GM19023 (cell line): ENCODE results near the gene FARP1.

Source experiments
- ATAC-seq: cut with Tn5 transposase; IDR thresholded peaks from one replicate; pipeline ENCODE4 v1.9.1; 2021; ENCODE audit warnings: mild to moderate bottlenecking, moderate library complexity; ENCODE audit not compliant: unreplicated experiment

FARP1 gene

GRCh38 chr13:98301721-98302120, 158.8 kb downstream of the FARP1 start:
- no peak for ATAC-seq

DNA sequence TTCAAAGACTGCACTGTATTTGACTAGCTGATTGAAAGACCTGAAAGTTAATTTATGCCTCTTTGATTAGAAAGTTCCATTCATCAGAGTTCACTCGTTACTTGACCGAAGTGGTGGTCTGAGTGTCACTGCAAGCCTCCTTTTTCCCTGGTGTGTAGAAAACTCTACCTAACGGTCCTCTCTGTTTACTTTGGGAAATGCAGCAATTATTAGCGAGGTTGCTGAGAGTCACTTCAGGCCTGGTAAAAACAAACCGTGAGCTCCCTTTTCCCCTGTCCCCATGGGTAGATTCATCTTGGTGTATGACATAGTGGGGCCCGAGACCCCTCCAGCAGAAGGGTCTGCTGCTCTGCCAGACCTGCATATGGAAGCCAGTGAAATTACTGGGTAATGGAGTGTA, 161.0 kb downstream of the FARP1 start:
- no peak for ATAC-seq

DNA sequence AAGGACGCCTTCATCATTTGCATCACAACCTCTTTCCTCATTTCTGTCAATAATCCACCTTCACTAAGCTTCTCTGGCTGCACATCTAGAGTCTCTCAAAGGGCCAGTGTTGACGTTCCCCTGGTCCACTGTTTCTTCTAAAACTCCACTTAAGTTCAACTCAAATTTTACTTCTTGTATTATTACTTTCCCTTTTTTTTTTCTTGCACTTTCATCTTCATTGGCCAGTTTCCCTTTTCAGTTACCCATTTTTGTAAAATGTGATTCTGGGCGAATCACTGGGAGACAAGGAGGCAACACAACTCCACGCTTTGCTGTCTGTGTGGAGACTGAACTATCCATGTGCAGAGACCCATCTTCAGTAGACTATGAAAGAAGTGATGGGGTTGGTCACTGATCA, 162.8 kb downstream of the FARP1 start:
- no peak for ATAC-seq

DNA sequence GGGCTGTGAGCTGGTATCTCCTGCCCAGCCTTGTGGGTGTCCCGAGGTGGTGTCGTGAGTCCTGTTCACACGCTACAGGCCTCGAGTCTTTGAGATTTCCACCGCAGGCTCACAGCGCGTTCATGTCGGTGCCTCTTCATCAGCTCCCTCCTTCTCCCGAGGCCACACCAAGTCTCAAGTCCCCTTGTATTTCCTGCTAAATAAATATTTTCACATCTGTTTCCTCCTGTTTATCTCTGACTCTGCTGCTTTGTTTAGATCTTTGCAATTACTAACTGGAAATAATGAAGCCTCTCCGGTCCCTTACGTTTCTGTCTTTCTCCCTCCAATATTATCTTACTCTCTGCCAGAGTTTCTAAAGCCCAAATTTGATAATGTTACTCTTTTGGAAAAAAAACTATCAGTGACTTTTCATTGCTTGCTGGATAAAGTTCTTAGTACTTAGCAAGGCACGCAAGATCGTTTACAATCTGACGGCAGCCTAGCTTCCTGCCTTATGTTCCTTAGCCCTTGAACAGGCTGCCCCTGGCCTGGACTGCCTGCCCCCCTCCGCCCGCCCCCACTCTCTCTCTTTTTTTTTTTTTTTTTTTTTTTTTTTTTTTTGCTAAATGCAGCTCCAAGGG, 164.7 kb downstream of the FARP1 start:
- ATAC-seq = no peak

- no peak for ATAC-seq
Measured at GRCh38 chr13:98308086-98308911, 165.4 kb downstream of the FARP1 start.

GRCh38 chr13:98309569-98310335, 166.9 kb downstream of the FARP1 start:
- no peak for ATAC-seq

GRCh38 chr13:98310485-98311199, 167.7 kb downstream of the FARP1 start:
- ATAC-seq = no peak

- no peak for ATAC-seq
Measured at GRCh38 chr13:98311200-98311548, 168.3 kb downstream of the FARP1 start.

DNA sequence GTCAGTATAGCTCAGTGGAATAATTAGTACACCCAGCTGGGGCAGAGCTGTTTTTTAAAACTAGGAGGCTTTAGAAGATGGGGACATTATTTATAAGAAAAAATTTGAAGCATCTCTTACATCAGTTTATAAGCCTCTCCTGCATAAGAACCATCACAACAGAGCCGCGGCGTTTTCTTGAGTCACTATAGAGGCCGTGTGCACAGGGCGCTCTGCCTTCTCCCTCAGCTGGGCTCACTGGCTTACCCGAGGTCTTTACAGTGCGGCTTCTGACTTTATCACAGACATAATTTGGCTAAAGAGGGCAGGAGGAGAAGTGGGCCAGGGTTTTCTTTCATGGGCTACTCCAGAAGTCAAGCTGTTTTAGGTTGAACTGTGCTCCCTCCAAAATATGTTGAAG, 169.7 kb downstream of the FARP1 start:
- no peak for ATAC-seq

DNA sequence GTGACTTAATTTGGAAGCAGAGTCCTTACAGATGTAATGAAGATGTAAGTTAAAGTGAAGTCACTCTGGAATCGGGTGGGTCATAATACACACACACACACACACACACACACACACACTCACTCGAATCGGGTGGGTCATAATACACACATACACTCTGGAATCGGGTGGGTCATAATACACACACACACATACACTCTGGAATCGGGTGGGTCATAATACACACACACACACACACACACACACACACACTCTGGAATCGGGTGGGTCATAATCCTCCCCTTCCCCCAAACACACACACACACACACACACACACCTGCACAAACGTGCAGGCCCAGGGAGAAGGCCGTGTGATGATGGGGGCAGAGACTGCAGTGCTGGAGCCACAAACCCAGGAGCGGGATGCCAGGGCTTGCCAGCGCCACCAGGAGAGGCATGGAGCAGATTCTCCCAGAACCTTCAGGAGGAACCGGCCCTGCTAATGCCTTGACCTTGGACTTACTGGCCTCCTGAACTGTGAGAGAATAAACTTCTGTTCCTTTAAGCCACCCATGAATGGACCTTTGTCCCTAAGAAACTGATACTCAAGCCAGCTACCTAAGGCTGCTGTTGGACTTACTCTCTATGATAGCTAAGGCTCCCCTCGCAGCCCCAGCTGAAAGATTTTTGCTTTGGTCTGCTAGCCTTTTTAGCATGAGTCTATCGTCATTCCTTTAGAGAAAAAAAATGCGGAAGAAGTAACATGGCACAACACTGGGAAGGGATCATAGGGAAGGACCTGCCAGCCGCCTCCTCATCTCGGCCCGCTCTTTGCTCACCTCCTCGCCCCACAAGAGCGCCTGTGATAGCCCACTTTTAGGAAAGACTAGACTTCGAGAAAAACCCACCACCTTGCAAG, 170.4 kb downstream of the FARP1 start:
- ATAC-seq = no peak

- ATAC-seq = no peak
Measured at GRCh38 chr13:98313922-98314292, 171.0 kb downstream of the FARP1 start.

DNA sequence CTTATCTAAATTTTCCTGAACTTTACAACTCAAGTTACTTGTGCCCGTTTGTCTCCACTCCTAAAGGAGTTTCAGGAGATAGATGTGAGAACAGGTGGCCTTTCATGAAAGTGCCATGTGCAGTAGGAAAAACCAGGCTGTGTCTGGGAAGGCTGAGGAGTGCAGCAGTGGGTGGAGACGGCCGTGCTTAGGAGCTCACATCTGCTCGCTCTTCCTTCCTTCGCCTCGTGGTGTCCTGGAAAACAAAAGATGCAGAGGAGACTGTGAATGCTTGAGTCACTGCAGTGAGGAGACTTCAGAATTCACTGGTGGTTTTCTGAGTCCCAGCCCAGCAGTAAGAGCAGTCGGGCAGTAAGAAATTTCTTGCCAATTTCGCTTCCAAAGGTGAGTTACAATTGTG, 172.6 kb downstream of the FARP1 start:
- no peak for ATAC-seq

DNA sequence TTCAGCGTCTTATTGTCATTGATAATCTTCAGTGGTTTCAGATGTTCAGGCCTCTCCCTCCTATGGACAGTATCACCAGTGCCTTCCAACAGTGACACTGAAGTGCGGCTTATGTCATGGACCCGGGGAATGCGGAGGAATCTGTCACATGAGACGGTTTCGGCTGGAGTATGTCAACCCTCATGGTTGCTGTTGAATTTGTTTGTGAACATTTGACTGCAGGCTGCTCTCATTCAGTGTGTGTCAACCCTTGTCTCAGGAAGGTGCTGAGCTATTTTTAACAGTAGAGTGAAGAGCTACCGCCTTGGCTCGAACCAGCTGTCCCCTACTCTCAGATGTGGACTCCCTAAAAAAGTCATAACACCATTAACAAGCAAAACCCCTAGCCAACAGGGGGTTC, 173.0 kb downstream of the FARP1 start:
- no peak for ATAC-seq

DNA sequence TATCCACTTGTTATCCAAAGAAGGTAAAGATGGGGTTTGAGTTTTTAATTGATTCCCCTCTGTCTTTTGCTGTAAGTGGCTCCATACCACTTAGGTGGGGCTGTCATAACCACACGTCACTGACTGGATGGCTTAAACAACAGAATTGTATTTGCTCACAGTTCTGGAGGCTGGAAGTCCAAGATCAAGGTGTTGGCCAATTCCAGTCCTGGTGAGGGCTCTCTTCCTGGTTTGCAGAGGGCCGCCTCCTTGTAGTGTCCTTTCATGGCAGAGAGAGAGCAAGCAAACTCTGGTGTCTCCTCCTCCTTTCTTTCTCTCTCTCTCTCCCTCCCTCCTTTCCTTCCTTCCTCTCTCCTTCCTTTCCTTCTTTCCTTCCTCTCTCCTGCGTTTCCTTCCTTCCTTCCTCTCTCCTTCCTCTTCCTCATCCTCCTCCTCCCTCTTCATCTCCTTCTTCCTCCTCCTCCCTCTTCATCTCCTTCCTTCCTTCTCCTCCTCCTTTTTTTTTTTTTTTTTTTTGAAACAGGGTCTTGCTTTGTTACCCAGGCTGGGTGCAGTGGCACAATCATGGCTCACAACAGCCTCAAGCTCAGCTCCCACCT, 174.8 kb downstream of the FARP1 start:
- ATAC-seq = no peak

GRCh38 chr13:98318263-98318878, 175.5 kb downstream of the FARP1 start:
- no peak for ATAC-seq

DNA sequence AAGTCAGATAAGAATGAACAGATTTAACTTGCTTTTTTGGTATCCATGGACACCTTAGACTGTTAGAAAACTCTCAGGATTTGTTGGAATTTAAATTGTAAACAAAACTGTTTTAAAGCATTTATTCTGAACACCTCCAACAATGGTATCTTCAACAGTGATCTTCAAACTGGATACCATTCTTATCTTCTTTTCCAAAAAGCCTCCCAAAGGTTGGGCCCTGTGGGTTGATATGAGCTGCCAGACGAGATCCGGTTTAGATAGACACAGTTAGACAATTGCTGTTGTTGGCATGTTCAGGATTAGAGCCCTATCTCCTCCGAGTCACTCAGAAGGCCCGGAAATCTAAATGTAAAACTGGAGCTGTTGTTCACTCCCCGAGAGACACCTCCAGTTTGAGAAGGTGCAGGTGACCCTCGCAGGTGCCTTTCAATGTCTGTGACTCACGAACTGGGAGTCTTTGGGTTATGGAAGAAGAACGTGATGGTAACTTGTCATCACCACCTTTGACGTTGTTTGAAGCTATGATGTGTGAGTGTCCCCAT, 177.7 kb downstream of the FARP1 start:
- ATAC-seq = no peak

DNA sequence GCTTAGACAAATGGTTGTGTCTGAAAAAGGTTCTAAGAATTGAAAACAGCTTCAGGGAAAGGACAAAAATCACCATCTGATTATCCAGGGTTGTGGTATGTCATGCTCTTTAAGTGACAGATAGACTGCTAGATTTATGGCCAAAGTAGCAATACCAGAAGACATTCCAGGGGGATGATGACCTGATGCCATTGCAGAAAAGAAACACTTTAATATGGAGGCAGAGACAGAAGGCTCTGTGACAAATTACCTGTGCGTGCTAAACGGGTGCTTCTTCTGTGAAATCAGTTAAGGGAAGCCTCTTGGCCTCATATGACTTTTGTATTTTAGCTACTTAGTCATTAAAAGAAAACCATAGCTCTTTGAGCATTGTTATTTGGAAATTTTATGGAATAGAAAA, 178.5 kb downstream of the FARP1 start:
- ATAC-seq = no peak

GRCh38 chr13:98322091-98322718, 179.3 kb downstream of the FARP1 start:
- ATAC-seq = no peak

DNA sequence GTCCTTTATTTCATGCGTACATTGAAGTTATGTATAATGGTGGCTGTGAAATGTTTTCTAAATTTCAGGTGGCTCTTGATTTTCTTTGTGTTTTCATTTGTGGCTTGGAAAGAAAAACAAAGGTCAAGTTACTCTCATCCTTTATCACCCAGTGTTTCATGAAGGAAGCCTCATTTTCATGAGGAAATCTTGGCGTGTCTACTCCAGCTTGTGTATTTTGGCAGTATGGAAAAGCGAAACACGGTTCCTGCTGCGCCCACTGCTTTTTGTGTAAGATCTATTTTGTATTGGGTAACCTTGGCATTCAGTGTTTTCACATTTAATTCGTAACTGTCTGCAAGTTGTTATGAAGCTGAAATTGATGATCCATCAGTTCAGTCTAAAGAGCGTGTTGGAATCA, 181.2 kb downstream of the FARP1 start:
- ATAC-seq = no peak
